Heart left ventricle (tissue), 13 donors: ENCODE results near the gene TET3.

Source experiments
- POLR2A ChIP-seq, 2 donors: fragments of 450-650 bp; IDR thresholded peaks; one replicate each; pipeline ENCODE4 v1.6.1; 2017; ENCODE audit warnings: antibody characterized with exemption in 2 of 2, mild to moderate bottlenecking in 2 of 2, moderate library complexity in 2 of 2
- TF ChIP-seq, protein P1 (sequence below), 12 donors: fragments of 200-600 bp; sonication (generic) in 4 of 12; IDR thresholded peaks; one replicate each; pipeline versions ENCODE4 v1.5.0 to v1.8.0; 2018 to 2022; ENCODE audit warnings: antibody characterized with exemption in 12 of 12, mild to moderate bottlenecking in 5 of 12
- donor health status: ischemic (EF 13 %, LVEDD 7.1; RV severe dilation, severe dysfunction).
- donor health status: DM: no; HTN: yes; CAD: no.
- donor health status: DM: no; HTN: no; CAD: no.
- donor health status: ischemic (EF 25% LVEDD 6.9; RV normal size, moderate dysfunction).
- donor health status: ischemic (EF 25% LVEDD 5.7; RV mildly dilated, moderate dysfunction).
- donor health status: ischemic (EF 35%, LVEDD 5.7; RV mildly dilated, moderate dysfunction).
- donor health status: nonischemic (EF 11% LVEDD 7.7; RV severe dilation, severe dysfunction).
- donor health status: DM: yes; HTN: yes; CAD: no.
- donor health status: PGD.
- donor health status: ischemic (EF 29% LVEDD 5.4; RV normal size, mild dysfunction).
- donor health status: nonischemic (EF 23%, LVEDD 6.1; RV moderate dilation, normal function).

DNA sequence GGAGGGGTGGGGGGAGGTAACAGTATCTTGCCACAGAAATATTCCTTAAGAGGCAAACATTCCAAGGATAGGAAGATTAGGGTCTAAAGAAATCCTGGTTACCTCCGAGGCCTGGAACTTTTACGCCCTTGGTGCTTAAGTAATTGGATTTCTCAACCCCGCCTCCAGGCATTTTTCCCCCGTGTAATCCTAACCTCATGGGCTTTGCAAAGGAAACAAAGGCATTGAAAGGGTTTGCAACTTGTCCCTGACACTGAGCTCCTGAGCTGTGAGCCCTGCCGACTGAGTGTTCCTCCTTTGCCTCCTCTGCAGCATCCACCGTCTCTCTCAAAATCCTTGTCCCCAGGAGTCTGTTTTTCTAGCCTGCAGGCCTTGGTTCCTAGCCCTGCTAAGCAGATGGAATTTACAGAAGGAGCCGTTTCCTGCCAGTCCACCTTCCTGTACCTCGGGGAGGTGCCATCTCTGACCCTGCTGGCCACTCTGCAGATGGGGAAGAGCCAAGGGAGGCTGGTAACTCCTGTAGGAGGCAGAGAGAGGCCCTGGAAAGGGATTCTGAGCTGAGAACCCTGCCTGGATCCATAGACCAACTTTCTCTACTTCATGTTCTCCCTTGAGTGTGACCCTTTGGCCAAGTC lies 24.2 kb downstream of the TET3 start:
- TF ChIP-seq, protein P1, sequence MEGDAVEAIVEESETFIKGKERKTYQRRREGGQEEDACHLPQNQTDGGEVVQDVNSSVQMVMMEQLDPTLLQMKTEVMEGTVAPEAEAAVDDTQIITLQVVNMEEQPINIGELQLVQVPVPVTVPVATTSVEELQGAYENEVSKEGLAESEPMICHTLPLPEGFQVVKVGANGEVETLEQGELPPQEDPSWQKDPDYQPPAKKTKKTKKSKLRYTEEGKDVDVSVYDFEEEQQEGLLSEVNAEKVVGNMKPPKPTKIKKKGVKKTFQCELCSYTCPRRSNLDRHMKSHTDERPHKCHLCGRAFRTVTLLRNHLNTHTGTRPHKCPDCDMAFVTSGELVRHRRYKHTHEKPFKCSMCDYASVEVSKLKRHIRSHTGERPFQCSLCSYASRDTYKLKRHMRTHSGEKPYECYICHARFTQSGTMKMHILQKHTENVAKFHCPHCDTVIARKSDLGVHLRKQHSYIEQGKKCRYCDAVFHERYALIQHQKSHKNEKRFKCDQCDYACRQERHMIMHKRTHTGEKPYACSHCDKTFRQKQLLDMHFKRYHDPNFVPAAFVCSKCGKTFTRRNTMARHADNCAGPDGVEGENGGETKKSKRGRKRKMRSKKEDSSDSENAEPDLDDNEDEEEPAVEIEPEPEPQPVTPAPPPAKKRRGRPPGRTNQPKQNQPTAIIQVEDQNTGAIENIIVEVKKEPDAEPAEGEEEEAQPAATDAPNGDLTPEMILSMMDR (IDR thresholded peaks at IDR 0.05): no peak
- no peak for TF ChIP-seq POLR2A (IDR thresholded peaks at IDR 0.05)
